Progenitor cell of endocrine pancreas (in vitro differentiated cells): ENCODE results near the gene CAMK2D. TPM values are rescaled to one million over a fixed set of nuclear protein-coding genes. Genes with fewer than 3 reads are reported as not detected.

Experiments used
- DNase-seq: peaks from one replicate; pipeline ENCODE4 v3.0.0; 2021; ENCODE audit warnings: low spot score; ENCODE audit not compliant: unreplicated experiment
- H3K27ac Mint-ChIP-seq: 2 replicates; pipeline ENCODE4 v1.8.0; 2021; ENCODE audit warnings: mild to moderate bottlenecking, moderate library complexity, mixed read lengths
- H3K27me3 Mint-ChIP-seq: 2 replicates; pipeline ENCODE4 v1.8.0; 2021; ENCODE audit warnings: mixed read lengths
- H3K36me3 Mint-ChIP-seq: 2 replicates; pipeline ENCODE4 v1.8.0; 2022; ENCODE audit warnings: mixed read lengths; ENCODE audit not compliant: insufficient read depth
- H3K4me1 Mint-ChIP-seq: 2 replicates; pipeline ENCODE4 v1.8.0; 2021; ENCODE audit warnings: low read depth, mixed read lengths
- H3K4me3 Mint-ChIP-seq: 2 replicates; pipeline ENCODE4 v1.8.0; 2021; ENCODE audit warnings: low read depth, mild to moderate bottlenecking, moderate library complexity, mixed read lengths
- H3K9me3 Mint-ChIP-seq: 2 replicates; pipeline ENCODE4 v1.8.0; 2021; ENCODE audit warnings: low read depth, mixed read lengths
- CTCF ChIP-seq: fragments of 200-600 bp; sonication (generic); IDR thresholded peaks from one replicate; pipeline ENCODE4 v1.5.0; 2021; ENCODE audit warnings: antibody characterized with exemption, mild to moderate bottlenecking; ENCODE audit not compliant: unreplicated experiment
- total RNA-seq: library from RNA; stranded (reverse); gene quantifications from 2 replicates; pipeline ENCODE4 v1.2.1, GENCODE V29; 2021

Gene CAMK2D
- total RNA-seq, 1 donor from 2014 or later: 74.4 TPM

- H3K4me1 Mint-ChIP-seq: no peaks in the 10 kb centered on the region
- DNase-seq: no peak
- no peaks in the 10 kb centered on the region for H3K9me3 Mint-ChIP-seq
- no peak overlapping the region for H3K27ac Mint-ChIP-seq
- no peak for TF ChIP-seq CTCF
- H3K36me3 Mint-ChIP-seq: no peaks in the 10 kb centered on the region
- no peaks in the 10 kb centered on the region for H3K27me3 Mint-ChIP-seq
- no peak overlapping the region for H3K4me3 Mint-ChIP-seq
Observed at GRCh38 chr4:113783289-113783688, 21.8 kb upstream of the CAMK2D start.

- no peak for DNase-seq
- Mint-ChIP-seq H3K27me3 (no peaks in the 10 kb centered on the region), H3K4me1 (no peaks in the 10 kb centered on the region), H3K4me3 (no peak overlapping the region), H3K36me3 (no peaks in the 10 kb centered on the region), H3K27ac (no peak overlapping the region), H3K9me3 (no peaks in the 10 kb centered on the region)
- TF ChIP-seq CTCF: peak; percentile 84
Observed at GRCh38 chr4:113781439-113782040, 20.0 kb upstream of the CAMK2D start.

GRCh38 chr4:113776679-113777078 lies 15.1 kb upstream of the CAMK2D start:
- Mint-ChIP-seq H3K27me3 (no peaks in the 10 kb centered on the region), H3K9me3 (no peaks in the 10 kb centered on the region), H3K27ac (no peak overlapping the region), H3K36me3 (no peaks in the 10 kb centered on the region), H3K4me1 (no peaks in the 10 kb centered on the region), H3K4me3 (no peak overlapping the region)
- TF ChIP-seq CTCF: no peak
- DNase-seq: no peak

- Mint-ChIP-seq H3K36me3 (no peaks in the 10 kb centered on the region), H3K9me3 (no peaks in the 10 kb centered on the region), H3K27ac (no peak overlapping the region), H3K4me1 (peaks cover 1% of the 10 kb centered on the region), H3K27me3 (no peaks in the 10 kb centered on the region), H3K4me3 (no peak overlapping the region)
- no peak for DNase-seq
- TF ChIP-seq CTCF: no peak
Observed at GRCh38 chr4:113776016-113776415, 14.5 kb upstream of the CAMK2D start.

GRCh38 chr4:113773756-113774155 lies 12.2 kb upstream of the CAMK2D start:
- Mint-ChIP-seq H3K9me3 (no peaks in the 10 kb centered on the region), H3K27me3 (no peaks in the 10 kb centered on the region), H3K36me3 (no peaks in the 10 kb centered on the region), H3K4me3 (no peak overlapping the region), H3K4me1 (peaks cover 8% of the 10 kb centered on the region), H3K27ac (no peak overlapping the region)
- no peak for TF ChIP-seq CTCF
- DNase-seq: no peak
